NCI-H2029 (cell line): ENCODE data around the gene STAT6.
"Not testable (repeated sequence)": the region's sequence is repeated elsewhere in the genome, so short reads cannot be mapped to it uniquely, and the experiment has no call there.

Source experiments
- DNase-seq: peaks from one replicate; lab custom pipeline; 2025; lab: John Stamatoyannopoulos, UW

The STAT6 gene

DNA sequence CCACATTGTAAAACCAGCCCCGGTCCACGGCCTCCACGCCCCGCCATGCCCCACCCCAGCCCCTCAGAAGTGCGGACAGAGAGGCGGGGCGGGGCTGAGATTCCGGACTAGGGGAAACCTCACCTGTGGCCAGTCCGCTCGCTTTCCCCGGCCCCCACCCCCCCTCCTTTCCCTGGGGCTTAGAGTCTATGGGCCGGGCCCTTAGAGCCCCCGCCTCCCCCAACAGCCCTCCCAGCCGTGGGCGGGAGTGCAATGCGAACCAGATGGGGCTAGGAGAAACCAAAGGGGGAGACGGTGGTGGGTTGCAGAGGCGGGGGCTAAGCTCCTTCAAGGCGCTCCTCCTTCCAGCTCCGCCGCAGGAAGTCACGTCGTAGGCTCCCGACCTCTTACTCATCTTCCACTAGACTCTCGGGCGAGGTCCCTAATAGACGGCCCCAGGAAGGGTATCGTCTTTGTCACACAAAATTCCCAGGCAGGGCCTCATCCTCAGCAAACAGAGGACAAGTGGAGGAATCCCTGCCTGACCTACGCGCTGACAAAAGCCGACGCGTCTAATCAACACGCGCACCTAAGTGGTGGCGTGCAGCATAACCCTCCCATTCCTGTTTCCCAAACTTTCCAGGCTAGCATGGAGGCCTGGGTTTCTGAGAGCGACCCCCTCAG lies 23.3 kb downstream of the STAT6 start:
- peak; percentile 20 for DNase-seq

DNA sequence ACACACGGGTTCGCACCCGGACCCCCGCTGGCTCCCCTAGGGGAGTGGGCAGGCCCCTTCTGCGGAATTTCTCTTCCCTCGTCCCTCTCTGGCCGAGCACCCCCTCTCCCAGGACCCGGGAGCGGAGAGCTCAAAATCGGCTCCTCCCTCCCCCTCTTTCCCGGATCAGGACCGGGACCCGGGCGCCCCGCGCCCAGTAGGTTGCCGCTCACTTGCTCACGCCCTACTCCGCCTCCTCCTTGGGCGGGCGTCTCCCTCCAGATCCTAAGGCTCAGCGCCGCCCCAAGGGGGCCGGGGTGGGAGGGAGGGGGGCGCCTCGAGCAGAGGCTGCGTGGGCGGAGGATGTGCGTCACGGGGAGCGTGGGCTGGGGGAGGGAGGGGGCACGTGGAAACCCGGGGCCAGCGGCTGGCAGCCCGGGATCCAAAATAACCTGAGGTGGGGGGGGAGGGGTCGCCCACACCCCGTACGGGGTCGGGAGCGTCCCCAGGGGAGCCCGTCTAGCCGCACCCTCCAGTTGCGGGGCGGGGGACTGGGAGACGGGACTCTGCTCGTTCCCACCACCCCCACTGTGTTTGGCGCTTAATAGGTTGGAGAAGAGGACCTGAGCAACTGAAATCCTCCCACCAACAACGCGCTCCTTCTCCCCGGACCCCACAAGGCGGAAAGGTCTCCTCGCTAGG lies 24.0 kb downstream of the STAT6 start:
- no peak for DNase-seq

DNA sequence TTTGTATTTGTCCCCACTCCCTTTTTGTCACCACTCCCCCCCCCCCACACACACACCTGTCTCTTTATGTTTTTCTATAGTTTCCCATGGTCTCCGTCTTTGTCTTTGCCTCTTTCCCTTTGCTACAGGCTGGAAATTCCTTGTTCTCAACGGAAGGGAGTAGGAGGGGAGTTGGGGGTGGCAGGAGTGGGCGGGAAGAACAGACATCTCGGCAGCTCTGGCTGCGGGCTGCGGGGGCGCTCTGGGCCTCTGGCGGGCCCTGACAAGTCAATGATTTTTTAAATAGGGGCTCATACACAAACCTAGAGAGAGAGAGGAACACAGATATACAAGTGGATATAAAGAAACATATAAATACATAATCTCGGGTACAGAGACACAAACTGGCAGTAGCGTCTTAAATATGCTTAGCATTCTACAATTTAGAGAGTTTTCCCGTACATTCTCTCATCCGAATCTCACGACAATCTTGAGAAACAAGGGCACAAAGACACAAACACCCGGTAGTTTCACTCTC lies 24.6 kb downstream of the STAT6 start:
- no peak for DNase-seq

DNA sequence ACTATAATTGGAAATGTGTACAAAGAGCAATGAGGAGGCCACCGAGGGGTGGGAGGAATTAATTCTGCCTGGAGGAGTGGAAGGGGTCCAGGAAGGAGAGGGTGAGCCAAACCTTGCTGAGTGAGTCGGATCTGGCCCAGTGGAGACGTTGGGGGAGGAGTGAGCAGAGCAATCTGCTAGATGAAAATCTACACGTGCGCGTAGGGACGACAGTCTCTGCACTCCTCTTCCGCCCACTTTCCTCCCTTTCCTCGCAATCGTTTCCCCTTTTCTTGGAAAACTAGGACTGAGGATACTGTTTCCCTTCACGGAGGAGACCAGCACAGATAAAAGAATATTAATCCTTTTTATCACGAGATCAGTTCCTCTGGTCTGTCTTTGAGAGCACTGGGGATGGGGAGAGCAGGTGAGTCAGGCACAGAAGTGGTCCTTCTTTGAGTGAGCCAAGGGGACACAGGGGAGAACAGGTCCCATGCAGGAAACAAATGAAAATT lies 25.1 kb downstream of the STAT6 start:
- DNase-seq, result no peak

DNA sequence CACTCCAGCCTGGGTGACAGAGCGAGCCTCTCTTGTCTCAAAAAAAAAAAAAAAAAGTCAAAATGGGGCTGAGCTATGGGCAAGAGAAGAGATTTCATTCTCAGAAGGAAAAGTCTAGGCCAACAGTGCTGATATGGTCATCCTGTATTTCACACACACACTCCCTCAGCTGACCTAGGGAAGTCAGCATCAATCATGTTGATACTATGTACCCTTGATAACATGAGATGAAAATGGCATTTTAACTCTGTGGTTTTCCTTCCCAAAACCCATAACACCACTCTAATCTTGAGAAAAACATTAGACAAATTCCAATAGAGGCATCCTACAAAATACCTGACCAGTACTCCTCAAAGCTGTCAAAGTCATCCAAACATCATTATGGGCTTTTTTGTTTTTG lies 30.3 kb downstream of the STAT6 start:
- no peak for DNase-seq

DNA sequence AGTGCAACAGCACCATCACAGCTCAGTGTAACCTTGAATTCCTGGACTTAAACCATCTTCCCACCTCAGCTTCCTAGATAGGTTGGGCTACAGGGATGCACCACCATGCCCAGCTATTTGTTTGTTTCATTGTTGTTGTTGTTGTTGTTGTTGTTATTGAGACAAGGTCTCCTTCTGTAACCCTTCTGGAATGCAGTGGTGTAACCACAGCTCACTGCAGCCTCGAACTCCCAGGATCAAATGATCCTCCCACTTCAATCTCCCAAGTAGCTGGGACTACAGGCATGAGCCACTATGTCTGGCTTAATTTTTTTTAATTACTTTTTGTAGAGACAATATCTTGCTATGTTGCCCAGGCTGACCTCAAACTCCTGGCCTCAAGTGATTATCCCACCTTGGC lies 31.3 kb downstream of the STAT6 start:
- no peak for DNase-seq

DNA sequence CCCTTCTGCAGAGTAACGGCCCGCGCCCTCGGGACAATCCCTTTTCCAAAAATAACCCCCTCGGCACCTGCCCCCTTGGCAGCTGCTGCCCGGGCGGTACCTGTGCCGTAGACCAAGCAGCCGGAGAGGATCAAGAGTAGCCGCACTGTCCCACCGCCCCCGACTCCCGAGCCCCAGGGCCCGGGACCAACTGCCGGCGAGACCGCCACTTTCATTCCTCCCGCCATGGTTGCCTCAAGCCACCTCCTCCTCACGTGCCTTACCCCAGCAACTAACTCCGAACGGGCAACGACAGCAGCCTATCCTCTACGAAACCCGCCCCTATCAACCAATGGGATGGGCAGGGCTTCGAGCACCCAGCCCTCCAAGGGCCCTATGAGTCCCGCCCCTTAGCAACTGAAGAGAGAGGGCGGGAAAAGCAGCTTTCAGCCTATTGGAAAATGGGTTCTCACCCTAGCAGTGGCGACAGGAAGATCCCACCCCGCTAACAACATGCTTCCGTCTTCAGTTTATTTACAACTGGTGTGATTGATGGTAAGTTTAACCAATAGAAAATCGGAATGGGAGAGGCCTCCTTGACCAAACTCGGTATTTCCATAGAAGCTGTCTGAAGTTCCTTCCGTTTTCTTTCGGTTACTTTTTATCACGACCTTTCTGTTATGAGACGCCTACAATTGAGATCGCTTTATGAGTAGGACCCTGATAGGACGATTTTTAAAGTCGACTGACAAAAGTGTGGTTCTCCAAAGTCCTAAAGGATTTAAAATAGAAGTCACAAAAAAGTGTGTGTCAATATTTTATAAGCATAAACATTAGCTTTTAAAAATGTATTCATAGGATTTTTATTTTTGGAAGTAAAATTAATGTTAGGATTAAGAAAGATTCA lies 32.4 kb downstream of the STAT6 start, which contains the start of gene NEMP1:
Gene NEMP1 (minus strand): TSS at position 273 of the 886 bp plus-strand sequence. CDS start 46 bp downstream, at position 227.
- DNase-seq, result peak; percentile 100

DNA sequence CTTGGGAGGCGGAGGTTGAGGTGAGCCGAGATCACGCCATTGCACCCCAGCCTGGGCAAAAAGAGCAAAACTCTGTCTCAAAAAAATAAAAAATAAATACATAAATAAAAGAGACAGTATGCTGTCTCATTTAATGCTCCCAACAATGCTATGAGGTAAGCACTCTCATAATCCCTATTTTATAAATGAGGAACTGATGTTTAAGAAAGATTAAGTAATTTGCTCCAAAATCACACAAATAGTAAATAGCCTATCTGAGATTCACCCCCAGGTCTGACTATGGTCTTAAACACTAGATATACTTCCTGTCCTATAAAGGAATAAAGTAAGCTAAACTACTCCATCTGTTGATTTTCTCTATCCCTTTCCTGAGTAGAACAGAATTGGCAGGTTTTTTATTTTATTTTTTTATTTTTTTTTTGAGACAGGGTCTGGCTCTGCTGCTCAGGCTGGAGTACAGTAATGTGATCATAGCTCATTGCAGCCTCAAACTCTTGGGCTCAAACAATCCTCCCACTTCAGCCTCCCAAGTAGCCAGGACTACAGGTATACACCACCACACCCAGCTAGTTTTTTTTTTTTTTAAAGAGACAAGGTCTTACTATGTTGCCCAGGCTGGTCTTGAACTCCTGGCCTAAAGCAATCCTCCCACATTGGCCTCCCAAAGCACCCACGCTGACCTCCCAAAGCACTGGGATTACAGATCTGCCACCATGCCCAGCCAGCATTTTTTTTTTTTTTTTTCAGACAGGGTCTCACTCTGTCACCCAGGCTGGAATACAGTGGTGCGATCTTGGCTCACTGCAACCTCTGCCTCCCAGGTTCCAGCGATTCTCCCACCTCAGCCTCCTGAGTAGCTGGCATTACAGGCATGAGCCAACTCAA lies 37.4 kb downstream of the STAT6 start:
- not testable (repeated sequence) for DNase-seq

DNA sequence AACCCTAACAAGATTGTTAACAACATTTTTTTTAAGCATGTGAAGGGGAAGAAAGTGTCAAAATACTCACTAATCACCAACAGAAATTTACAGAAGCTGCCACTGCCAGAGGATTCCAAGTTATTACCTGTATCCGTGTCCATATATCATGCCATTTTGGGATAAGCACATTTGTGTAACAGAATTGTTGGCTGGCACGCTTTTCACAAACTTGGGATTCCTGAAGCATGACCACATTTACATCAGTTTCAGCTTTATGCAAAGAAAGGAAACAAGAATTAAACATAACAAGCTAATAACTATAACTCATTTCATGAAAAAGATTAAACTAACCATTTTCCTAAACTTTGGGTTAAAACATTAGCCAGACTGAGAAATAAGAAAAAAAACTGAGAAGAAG lies 38.5 kb downstream of the STAT6 start:
- no peak for DNase-seq

DNA sequence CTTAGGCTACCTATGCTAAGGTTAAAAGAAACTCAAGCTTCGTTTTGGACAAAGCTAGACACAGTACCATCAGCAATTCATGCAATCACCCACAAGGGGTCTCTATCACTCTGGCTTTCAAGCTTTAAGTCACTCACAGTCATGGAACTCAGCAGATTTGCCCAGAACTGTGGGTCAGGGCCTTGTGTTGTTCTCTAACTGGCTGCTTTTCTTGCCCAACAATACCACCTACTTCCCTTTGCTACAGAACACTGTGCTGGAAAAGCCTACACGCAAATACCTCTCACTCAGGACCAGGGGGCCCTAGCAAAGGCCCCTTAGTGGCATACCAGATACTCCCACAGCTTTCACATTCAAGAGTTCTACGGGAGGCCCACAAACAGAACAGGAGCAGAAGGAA lies 41.6 kb downstream of the STAT6 start:
- peak; percentile 43 for DNase-seq

DNA sequence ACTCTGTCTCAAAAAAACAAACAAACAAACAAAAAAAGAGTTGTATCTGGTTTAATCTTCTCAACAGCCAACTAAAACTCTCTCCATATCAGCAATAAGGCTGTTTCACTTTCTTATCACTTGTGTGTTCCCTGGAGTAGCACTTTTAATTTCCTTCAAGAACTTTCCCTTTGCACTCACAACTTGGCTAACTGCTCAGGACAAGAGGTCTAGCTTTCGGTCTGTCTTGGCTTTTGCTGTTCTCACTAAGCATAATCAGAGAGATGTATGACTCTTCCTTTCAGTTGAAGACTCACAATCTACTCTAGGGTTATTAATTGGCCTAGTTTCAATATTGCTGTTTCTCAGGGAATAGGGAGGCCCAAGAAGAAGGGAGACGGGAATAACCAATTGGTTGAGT lies 44.9 kb downstream of the STAT6 start:
- no peak for DNase-seq

DNA sequence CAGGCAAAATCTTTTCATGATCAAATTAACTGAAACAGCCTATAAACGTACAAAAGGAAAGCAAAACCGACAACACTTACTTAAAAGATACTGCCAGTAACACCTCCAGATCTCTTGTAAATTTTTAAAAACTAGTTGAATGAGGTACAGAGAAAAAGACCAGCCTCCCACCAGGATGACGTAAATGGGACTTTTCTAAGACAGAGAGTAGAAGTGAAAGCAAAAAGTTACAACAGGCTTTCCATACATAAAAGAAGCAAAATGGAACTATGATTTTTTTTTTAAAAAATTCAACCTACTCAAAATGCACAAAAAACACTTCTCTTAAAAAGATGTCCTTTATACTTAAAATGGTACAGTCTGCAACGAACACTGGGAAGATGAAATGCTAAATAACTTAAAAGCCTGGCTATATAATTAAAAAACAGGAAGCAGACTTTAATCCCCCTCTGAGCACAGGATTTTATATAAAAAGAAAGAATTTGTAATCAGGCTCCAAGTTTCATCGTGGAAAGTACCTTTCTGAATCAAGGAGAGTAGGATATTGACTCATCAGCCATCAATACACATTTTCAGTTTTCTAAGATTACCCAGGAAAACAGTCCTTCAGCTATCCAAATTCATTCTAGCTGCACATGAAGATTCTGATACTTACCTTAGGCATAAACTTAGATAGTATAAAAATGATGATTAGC lies 47.0 kb downstream of the STAT6 start:
- DNase-seq, result no peak

DNA sequence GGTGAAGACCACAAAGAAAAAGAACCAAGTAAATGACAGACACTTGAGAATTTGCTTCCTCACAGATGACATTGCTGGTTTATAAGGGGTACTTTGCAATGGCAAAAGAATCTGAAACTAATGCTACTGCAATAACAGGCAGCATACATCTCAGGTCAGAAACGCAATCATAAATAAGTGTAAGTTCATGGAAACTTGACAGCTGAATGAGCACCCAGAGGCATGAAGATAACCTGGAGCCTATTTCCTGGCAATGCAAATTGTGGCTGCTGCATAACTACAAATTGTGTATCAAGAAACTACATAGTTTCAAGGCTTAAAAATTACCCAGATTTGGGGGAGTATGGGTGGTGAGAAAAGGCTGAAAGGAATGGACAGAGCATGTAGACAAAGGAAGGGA lies 52.7 kb downstream of the STAT6 start:
- no peak for DNase-seq

DNA sequence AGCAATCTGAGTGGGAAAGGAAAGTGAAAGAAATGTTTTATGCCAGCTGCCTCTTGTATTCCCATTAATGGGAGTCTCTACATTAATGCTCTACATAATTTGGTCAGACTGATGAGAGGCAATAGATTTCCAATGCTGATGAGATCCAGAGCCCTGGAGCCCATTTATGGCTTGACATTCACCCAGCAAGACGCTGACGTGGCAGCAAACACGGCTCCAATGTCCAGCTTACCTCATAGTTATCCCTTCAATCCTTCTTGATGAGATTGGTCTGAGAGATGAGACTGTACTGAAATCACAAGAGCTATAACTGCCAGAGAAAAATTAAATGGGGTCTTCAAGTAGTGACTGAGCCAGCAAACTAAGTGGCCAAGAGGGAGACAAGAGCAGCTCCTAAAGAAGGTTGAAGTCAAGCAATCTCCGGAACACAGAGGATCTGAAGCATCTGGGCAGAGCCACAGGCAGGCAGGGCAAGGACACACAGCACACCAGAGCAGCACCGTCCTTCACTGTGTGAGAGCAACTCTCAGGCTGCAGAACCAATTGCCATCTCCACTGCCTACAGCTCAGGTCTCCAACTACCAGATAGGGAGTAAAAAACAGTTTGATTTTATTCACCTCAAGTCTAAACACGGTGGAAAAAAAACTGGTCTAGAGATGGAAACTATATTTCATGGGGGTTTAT lies 54.0 kb downstream of the STAT6 start:
- no peak for DNase-seq

DNA sequence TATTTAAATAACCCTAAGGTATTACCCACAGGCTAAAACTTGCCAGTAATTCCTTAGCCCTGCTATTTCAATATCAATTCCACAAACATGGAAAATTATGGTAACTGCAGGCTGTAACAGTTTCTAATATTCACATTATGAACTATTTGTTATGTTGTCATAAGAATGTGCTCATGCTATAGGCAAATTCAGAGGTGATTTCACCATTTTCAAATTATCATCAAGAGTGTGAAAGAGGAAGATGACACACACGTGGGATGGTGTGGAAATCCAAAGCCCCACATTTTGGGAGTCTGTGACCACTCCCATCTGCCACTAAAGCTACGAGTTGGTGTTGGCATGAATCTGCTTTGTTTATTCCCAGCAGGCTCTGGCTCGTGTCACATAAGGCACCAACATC lies 55.3 kb downstream of the STAT6 start:
- DNase-seq, result no peak

DNA sequence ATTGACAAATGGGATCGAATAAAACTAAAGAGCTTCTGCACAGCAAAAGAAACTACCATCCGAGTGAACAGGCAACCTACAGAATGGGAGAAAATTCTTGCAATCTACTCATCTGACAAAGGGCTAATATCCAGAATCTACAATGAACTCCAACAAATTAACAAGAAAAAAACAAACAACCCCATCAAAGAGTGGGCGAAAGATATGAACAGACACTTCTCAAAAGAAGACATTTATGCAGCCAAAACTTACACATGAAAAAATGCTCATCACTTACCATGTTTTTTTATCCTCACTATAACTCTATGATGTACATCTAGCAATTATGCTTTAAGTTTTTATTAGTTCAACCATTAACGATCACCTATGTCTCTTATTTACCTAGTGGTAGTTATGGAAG lies 57.3 kb downstream of the STAT6 start:
- DNase-seq, result not testable (repeated sequence)

DNA sequence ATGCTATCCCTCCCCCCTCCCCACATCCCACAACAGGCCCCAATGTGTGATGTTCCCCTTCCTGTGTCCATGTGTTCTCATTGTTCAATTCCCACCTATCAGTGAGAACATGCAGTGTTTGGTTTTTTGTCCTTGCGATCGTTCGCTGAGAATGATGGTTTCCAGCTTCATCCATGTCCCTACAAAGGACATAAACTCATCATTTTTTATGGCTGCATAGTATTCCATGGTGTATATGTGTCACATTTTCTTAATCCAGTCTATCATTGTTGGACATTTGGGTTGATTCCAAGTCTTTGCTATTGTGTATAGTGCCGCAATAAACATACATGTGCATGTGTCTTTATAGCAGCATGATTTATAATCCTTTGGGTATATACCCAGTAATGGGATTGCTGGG lies 58.0 kb downstream of the STAT6 start:
- not testable (repeated sequence) for DNase-seq

DNA sequence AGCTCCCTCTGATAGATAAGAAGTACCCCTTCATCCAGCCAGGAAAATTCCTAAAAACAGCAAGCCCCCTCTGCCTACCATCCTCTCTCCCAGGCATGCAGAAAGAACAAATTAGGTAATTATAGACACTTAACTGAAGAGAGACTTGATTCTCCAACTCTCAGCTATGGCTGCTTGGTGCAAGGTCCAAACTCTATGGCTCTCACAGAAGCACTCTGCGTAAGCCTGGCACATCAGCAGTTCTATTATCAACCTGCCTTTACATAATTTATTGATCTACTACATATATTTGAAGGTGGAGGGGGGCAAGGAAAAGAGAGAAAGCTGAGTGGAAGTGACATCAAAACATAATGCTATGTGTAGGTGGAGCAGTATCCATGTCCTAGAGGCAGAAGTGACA lies 60.2 kb downstream of the STAT6 start:
- no peak for DNase-seq

DNA sequence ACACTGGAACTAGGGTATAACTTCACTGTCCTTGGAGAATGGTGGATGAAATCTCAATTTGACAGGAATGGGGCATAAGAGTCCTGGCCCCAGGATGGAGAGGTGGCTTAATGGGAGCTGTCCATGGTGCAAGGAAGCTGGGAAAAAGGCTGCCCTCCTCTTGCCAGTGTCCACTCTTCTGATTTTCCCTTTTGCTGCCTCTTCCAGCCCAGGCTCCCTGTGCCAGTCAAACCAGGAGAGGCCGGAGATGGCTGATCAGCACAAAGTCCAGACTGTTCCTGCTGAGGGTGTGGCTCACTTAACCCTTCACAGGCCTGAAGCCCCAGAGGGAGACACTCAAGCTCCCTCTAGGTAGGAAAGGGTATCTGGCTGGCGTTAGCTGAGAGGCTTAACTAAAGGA lies 61.3 kb downstream of the STAT6 start, which contains the start of gene MYO1A:
Gene MYO1A (minus strand): TSS at position 240 of the 400 bp plus-strand sequence. CDS start 1,806 bp downstream, outside the sequence.
- DNase-seq, result no peak

DNA sequence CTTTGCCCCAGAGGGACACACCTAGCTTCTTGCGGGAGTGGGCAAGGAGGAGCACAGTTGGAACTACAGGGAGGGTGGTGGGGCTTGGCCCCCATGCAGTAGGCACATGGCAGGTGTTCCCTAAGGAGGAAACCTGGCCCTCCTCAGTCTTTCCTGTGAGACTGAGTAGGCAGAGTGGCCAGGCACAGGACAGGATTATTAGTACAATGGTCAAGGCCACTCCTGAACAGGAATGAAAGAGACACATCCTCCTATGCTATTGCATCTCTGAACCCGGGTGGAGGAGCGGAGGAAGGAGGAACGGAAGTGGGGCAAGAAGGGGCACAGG lies 62.1 kb downstream of the STAT6 start:
- no peak for DNase-seq
